Mucosa of descending colon (tissue), 3 donors: ENCODE results near the gene SLAMF9. TPM values are rescaled to one million over a fixed set of nuclear protein-coding genes. Genes with fewer than 3 reads are reported as not detected.

Source experiments
- ATAC-seq: fragments of 200-7000 bp; cut with Tn5 transposase; one replicate; pipeline ENCODE4 v1.9.1; 2020; ENCODE audit warnings: mild to moderate bottlenecking, moderate library complexity
- DNase-seq, 3 donors: peaks; one replicate each; pipeline ENCODE4 v3.0.0-alpha.2; 2020
- H3K36me3 ChIP-seq: fragments of 200-600 bp; one replicate; pipeline ENCODE4 v1.8.0; 2021; ENCODE audit warnings: low read depth, mild to moderate bottlenecking
- H3K4me1 ChIP-seq: fragments of 200-600 bp; one replicate; pipeline ENCODE4 v1.8.0; 2021; ENCODE audit warnings: low read depth, mild to moderate bottlenecking
- H3K4me3 ChIP-seq: fragments of 200-600 bp; one replicate; pipeline ENCODE4 v1.8.0; 2021; ENCODE audit warnings: mild to moderate bottlenecking
- H3K9me3 ChIP-seq: fragments of 200-600 bp; one replicate; pipeline ENCODE4 v1.8.0; 2021; ENCODE audit warnings: mild to moderate bottlenecking
- intact Hi-C, 2 donors: fragments of 100-400 bp; cut with DNase I in 1 of 2; cut with micrococcal nuclease in 1 of 2; formaldehyde crosslinking; loops; one replicate each; pipeline versions ENCODE4 v1.11.0 to v1.11.1; 2022; cut with DNase I, micrococcal nuclease
- total RNA-seq, 3 donors: library from RNA; stranded (reverse); fragmentation: NEBNext Ultra II Directional in 2 of 3; extraction: Animal tissue kit (Norgen Biotek cat#: 25700) in 2 of 3; gene quantifications; one replicate each; pipeline versions ENCODE4 v1.2.1 to v1.2.4, GENCODE V29; 2021 to 2023
- TF ChIP-seq, protein P1 (sequence below): fragments of 200-600 bp; IDR thresholded peaks from one replicate; pipeline ENCODE4 v1.8.0; 2022; ENCODE audit warnings: antibody characterized with exemption, mild to moderate bottlenecking
- donor health status: DM: no; HTN: no; CAD: no; lungs with moderate emphysema.
- donor health status: DM: no; HTN: no; CAD: no.
- donor health status: DM: no; HTN: yes; CAD: no.

The SLAMF9 gene
- total RNA-seq, 3 donors from 2014 or later = not detected

DNA sequence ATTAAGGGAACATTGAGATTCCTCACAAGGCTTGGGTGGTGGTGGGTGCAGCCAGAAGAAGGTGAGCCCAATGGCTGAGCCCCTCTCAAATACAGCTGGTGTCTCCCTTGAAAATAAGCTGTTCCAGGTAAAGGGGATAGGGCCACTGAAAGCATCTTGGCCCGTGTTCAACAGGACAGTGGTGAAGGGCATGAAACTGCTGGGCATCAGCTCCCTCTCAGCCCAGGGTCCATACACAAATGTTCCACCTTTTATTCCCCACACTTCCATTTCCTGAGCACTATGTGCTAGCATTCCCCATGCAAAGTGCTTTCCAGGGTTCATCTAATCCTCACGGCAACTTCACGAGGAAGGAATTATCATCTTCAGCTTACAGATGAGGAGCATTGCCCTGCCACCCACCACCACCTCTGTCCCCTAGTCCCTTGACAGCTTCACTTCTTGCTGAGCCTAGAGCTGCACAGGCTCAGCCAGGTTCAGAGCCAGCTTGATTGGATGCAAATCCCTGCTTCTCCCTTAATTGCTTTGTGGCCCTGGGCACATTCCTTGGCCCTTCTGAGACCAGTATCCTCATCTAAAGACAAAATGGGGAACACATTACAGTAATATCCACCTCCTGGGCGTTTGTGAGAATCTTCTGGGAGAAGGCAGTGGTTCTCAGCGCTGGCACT, 38.3 kb downstream of the SLAMF9 start:
- DNase-seq = no peak
- no peak for ATAC-seq
- Histone ChIP-seq H3K9me3 (no peaks in the 10 kb centered on the region), H3K36me3 (no peaks in the 10 kb centered on the region), H3K4me3 (no peak overlapping the region), H3K4me1 (peaks cover 48% of the 10 kb centered on the region)
- TF ChIP-seq, protein P1, sequence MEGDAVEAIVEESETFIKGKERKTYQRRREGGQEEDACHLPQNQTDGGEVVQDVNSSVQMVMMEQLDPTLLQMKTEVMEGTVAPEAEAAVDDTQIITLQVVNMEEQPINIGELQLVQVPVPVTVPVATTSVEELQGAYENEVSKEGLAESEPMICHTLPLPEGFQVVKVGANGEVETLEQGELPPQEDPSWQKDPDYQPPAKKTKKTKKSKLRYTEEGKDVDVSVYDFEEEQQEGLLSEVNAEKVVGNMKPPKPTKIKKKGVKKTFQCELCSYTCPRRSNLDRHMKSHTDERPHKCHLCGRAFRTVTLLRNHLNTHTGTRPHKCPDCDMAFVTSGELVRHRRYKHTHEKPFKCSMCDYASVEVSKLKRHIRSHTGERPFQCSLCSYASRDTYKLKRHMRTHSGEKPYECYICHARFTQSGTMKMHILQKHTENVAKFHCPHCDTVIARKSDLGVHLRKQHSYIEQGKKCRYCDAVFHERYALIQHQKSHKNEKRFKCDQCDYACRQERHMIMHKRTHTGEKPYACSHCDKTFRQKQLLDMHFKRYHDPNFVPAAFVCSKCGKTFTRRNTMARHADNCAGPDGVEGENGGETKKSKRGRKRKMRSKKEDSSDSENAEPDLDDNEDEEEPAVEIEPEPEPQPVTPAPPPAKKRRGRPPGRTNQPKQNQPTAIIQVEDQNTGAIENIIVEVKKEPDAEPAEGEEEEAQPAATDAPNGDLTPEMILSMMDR = no peak
- intact Hi-C loops = no loop called here

DNA sequence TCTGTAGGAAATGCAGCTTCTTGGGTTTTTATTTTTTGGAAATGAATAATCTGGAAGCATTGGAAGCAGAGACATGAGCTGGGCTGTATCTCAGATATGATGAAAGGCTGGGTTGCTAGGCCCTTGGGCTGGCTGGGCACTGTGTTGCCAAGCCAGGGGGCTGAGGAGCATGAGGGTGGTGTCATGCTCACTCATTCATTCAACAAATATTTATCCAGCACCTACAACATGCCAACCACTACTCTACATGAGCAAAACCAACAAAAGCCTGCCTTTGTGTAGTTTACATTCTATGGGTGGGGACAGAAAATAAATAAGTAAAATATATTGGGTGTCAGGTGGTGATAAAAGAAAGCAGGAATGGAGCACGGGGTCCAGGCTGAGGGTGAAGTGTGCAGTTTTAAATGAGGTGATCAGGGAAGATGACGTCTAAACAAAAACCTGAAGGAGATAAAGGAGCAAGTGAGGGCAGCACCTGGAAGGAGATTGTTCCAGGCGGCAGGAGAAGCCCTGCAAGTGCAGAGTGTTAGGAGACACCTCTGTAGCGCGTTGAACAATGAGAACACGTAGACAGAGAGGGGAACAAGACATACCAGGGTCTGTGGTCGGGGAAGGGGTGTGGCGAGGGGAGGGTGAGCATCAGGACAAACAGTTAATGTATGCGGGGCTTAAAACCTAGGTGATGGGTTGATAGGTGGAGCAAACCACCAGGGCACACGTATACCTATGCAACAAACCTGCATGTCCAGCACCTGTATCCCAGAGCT, 39.6 kb downstream of the SLAMF9 start:
- Histone ChIP-seq H3K4me1 (peaks cover 41% of the 10 kb centered on the region), H3K36me3 (no peaks in the 10 kb centered on the region), H3K4me3 (no peak overlapping the region), H3K9me3 (no peaks in the 10 kb centered on the region)
- ATAC-seq (peak; percentile 49), DNase-seq (no peak)
- intact Hi-C loops = no loop called here
- TF ChIP-seq, protein P1 = no peak

- Histone ChIP-seq H3K9me3 (no peaks in the 10 kb centered on the region), H3K36me3 (no peaks in the 10 kb centered on the region), H3K4me1 (peaks cover 41% of the 10 kb centered on the region), H3K4me3 (no peak overlapping the region)
- peak in 1 of 3 donors; percentile 32 for DNase-seq
- ATAC-seq = peak; percentile 61
- intact Hi-C loops = no loop called here
- TF ChIP-seq, protein P1 = no peak
These were observed 40.4 kb downstream of the SLAMF9 start for GRCh38 chr1:159913451-159914192.

DNA sequence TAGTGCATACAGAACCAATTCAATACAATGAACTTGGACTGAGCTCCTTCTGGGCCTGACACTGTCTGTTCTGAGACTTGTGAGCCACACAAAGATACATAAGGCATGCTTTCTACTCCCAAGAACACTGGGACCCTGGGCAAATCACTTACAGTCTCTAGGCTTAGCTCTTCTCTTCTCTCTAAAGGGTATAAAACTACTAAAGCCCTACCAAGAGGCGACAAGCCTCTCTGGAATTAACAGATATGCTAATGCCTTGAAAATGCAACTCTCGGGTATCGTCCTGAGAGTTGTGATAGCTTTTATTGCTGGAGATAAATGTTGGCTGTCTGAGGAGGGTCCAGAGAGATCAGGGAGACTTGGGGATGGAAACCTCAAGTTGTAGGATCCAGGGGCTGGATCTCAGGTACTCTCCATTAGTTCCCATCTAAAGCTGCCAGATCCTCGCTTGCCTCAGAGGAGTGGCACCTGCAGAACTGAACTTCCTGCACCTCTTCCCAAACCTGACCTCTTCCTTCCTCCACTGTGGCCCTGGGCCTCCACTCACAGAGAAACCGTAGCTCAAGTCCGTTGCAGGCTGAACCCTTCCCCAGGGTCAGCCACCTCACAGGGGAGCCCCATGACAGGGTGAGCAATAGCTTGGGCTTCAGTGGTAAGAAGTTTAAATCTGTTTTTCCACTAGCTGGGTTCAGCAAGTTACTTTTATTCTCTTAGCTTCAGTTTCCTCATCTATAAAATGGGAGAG, 42.5 kb downstream of the SLAMF9 start:
- ATAC-seq (no peak), DNase-seq (no peak)
- intact Hi-C loops = no loop called here
- H3K4me3 ChIP-seq = no peak overlapping the region
- H3K9me3 ChIP-seq = no peaks in the 10 kb centered on the region
- no peaks in the 10 kb centered on the region for H3K36me3 ChIP-seq
- H3K4me1 ChIP-seq = peaks cover 28% of the 10 kb centered on the region
- TF ChIP-seq, protein P1 = no peak
